RWPE1 (cell line): ENCODE results near the gene MSRB3.

Experiments used
- CTCF ChIA-PET: fragments of 350-600 bp; sonication (Branson Sonifier 250); formaldehyde crosslinking; extraction: SDS; loops from one replicate; lab custom pipeline; 2021; lab: Yijun Ruan, JAX
- POLR2A ChIA-PET: fragments of 400-600 bp; formaldehyde crosslinking; extraction: SDS; loops from one replicate; lab custom pipeline; 2020; ENCODE audit warnings: antibody characterized with exemption; ENCODE audit not compliant: low non-redundant PET; lab: Yijun Ruan, JAX
- DNase-seq: peaks from one replicate; pipeline ENCODE4 v3.0.0; 2012; ENCODE audit warnings: low spot score
- H3K27ac ChIP-seq: fragments of 450-650 bp; 2 replicates; pipeline ENCODE4 v1.5.1; 2017
- TF ChIP-seq, protein P1 (sequence below): fragments of 450-650 bp; conservative IDR thresholded peaks from 2 replicates; pipeline ENCODE4 v1.5.1; 2017; ENCODE audit warnings: low read depth, mild to moderate bottlenecking

The MSRB3 gene

GRCh38 chr12:65432651-65433050 is 154.2 kb downstream of the MSRB3 start:
- no peak for DNase-seq
- ChIA-PET POLR2A (no interaction called here), CTCF (interaction anchor here (0.7 kb wide), 1 partner anchor 389 kb away, joined by 7 read pairs; no protein-coding TSS in a partner anchor)
- no peak overlapping the region for H3K27ac ChIP-seq
- TF ChIP-seq, protein P1, sequence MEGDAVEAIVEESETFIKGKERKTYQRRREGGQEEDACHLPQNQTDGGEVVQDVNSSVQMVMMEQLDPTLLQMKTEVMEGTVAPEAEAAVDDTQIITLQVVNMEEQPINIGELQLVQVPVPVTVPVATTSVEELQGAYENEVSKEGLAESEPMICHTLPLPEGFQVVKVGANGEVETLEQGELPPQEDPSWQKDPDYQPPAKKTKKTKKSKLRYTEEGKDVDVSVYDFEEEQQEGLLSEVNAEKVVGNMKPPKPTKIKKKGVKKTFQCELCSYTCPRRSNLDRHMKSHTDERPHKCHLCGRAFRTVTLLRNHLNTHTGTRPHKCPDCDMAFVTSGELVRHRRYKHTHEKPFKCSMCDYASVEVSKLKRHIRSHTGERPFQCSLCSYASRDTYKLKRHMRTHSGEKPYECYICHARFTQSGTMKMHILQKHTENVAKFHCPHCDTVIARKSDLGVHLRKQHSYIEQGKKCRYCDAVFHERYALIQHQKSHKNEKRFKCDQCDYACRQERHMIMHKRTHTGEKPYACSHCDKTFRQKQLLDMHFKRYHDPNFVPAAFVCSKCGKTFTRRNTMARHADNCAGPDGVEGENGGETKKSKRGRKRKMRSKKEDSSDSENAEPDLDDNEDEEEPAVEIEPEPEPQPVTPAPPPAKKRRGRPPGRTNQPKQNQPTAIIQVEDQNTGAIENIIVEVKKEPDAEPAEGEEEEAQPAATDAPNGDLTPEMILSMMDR: no peak

DNA sequence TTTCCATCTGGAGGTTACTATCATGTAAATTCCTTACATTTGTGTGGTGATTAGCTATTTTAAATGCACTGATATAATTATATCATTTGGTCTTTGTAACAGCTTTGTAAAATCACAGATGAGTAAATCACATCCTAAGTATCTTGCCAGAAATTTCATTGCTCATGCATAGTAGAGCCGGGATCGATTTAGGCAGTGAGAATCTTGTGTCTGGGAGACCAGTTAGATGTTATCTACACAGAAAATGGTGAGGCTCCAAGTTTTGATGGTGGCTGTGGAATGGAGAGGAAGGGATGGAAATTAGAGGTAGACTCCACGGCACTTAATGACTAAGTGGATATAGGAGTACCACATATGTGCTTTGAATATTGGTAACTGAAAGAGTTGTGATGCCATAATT is 156.3 kb downstream of the MSRB3 start:
- no peak for DNase-seq
- TF ChIP-seq, protein P1: no peak
- CTCF ChIA-PET: no interaction called here
- POLR2A ChIA-PET: no interaction called here
- H3K27ac ChIP-seq: no peak overlapping the region

- ChIA-PET CTCF (interaction anchor here (0.6 kb wide), 2 partner anchors 10 to 713 kb away, joined by 3 read pairs; no protein-coding TSS in a partner anchor), POLR2A (no interaction called here)
- no peak overlapping the region for H3K27ac ChIP-seq
- no peak for DNase-seq
- TF ChIP-seq, protein P1: no peak
These were observed 164.6 kb downstream of the MSRB3 start for GRCh38 chr12:65443038-65443437.

DNA sequence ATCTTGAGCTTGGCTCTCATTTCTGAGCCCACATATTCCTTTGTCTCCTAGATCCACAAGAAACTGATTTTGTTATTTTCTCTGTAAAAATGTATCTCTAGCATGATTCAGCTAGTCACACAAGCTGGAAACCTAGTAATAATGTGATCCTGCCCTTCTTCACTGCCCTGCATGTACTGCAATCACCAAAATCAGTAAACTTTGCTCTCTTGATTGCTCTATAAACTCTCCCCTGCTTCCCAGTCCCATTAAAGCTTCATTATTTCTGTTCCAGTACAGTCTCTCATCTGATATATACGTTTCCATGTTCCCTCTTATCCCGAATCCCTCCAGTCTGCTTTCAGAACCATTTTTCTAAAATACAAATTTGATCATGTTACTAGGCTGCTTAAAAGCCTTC is 166.5 kb downstream of the MSRB3 start:
- POLR2A ChIA-PET: no interaction called here

DNA sequence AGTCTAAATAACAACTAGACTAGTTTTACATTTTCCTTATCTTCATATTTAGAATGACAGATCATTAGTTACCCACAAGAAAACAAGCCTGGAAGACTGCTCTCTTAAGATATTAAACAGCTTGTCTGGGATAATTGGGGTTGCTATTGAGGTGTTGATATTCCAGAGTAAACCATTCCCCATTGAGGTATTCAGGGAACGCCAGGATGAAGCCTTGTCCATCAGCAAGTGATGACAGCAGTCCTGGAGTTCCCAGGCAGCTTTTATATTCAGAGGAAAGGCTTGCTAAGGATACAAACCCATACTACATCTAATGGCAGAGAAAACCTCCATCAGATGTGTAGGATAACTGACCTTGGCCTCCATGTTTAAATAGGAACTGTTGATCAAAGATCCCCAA is 168.4 kb downstream of the MSRB3 start:
- CTCF ChIA-PET: no interaction called here
- H3K27ac ChIP-seq: no peak overlapping the region
- POLR2A ChIA-PET: no interaction called here
- DNase-seq: no peak
- TF ChIP-seq, protein P1: no peak

More for the DNA sequence above, 166.5 kb downstream of the MSRB3 start:
- CTCF ChIA-PET: no interaction called here
- TF ChIP-seq, protein P1: no peak
- H3K27ac ChIP-seq: no peak overlapping the region
- DNase-seq: no peak

GRCh38 chr12:65449400-65449799 is 170.9 kb downstream of the MSRB3 start:
- peak; percentile 58 for DNase-seq
- CTCF ChIA-PET: interaction anchor here (0.6 kb wide), 3 partner anchors 19 to 1474 kb away, joined by 3 to 4 read pairs (median 3); no protein-coding TSS in a partner anchor
- TF ChIP-seq, protein P1: no peak
- POLR2A ChIA-PET: no interaction called here
- H3K27ac ChIP-seq: no peak overlapping the region
